ENCODE results near the gene MINK1. TPM values are rescaled to one million over a fixed set of nuclear protein-coding genes. Genes with fewer than 3 reads are reported as not detected.

MINK1 gene
- total RNA-seq, 1 experiment from 2014 or later, result 7.4 TPM

Other genes starting within 250 kb of the MINK1 start
- 0.08 TPM in 1 of 2 replicates, not detected in the other for gene SMTNL2, start 248.8 kb upstream of the MINK1 start, total RNA-seq (2014; rRNA removed; shearing (Covaris generic))
- not detected in 2 replicates for gene ALOX15, start 191.7 kb upstream of the MINK1 start, total RNA-seq (2014; rRNA removed; shearing (Covaris generic))
- gene PELP1, start 129.2 kb upstream of the MINK1 start, total RNA-seq (2014; rRNA removed; shearing (Covaris generic)), result 4.1 and 4.4 TPM in 2 replicates
- gene ARRB2, start 122.7 kb upstream of the MINK1 start, total RNA-seq (2014; rRNA removed; shearing (Covaris generic)), result 2.4 and 4.1 TPM in 2 replicates
- 15.8 and 24.0 TPM in 2 replicates for gene MED11, start 101.9 kb upstream of the MINK1 start, total RNA-seq (2014; rRNA removed; shearing (Covaris generic))
- gene ZMYND15, start 93.5 kb upstream of the MINK1 start, total RNA-seq (2014; rRNA removed; shearing (Covaris generic)), result not detected in 2 replicates
- gene CXCL16, start 93.4 kb upstream of the MINK1 start, total RNA-seq (2014; rRNA removed; shearing (Covaris generic)), result 1.5 and 7.3 TPM in 2 replicates
- gene TM4SF5, start 61.5 kb upstream of the MINK1 start, total RNA-seq (2014; rRNA removed; shearing (Covaris generic)), result not detected in 2 replicates
- not detected in 2 replicates for gene VMO1, start 47.0 kb upstream of the MINK1 start, total RNA-seq (2014; rRNA removed; shearing (Covaris generic))
- not detected in 2 replicates for gene GLTPD2, start 44.4 kb upstream of the MINK1 start, total RNA-seq (2014; rRNA removed; shearing (Covaris generic))
- 186 and 232 TPM in 2 replicates for gene PSMB6, start 37.2 kb upstream of the MINK1 start, total RNA-seq (2014; rRNA removed; shearing (Covaris generic))
- 5.0 and 11.7 TPM in 2 replicates for gene PLD2, start 26.2 kb upstream of the MINK1 start, total RNA-seq (2014; rRNA removed; shearing (Covaris generic))
- gene C17orf107, start 66.2 kb downstream of the MINK1 start, total RNA-seq (2014; rRNA removed; shearing (Covaris generic)), result 0.08 TPM in 1 of 2 replicates, not detected in the other
- 0.04 and 0.14 TPM in 2 replicates for gene CHRNE, start 69.8 kb downstream of the MINK1 start, total RNA-seq (2014; rRNA removed; shearing (Covaris generic))
- gene GP1BA, start 98.9 kb downstream of the MINK1 start, total RNA-seq (2014; rRNA removed; shearing (Covaris generic)), result not detected in 2 replicates
- gene SLC25A11, start 106.7 kb downstream of the MINK1 start, total RNA-seq (2014; rRNA removed; shearing (Covaris generic)), result 64.1 and 70.8 TPM in 2 replicates
- gene RNF167, start 106.9 kb downstream of the MINK1 start, total RNA-seq (2014; rRNA removed; shearing (Covaris generic)), result 15.1 and 17.3 TPM in 2 replicates
- 738 and 894 TPM in 2 replicates for gene PFN1, start 115.2 kb downstream of the MINK1 start, total RNA-seq (2014; rRNA removed; shearing (Covaris generic))
- gene ENO3, start 117.8 kb downstream of the MINK1 start, total RNA-seq (2014; rRNA removed; shearing (Covaris generic)), result 1.7 and 4.7 TPM in 2 replicates
- gene SPAG7, start 134.5 kb downstream of the MINK1 start, total RNA-seq (2014; rRNA removed; shearing (Covaris generic)), result 24.0 and 32.2 TPM in 2 replicates
- 0.90 and 0.97 TPM in 2 replicates for gene CAMTA2, start 154.3 kb downstream of the MINK1 start, total RNA-seq (2014; rRNA removed; shearing (Covaris generic))
- 0.23 and 0.39 TPM in 2 replicates for gene INCA1, start 164.2 kb downstream of the MINK1 start, total RNA-seq (2014; rRNA removed; shearing (Covaris generic))
- gene KIF1C, start 164.6 kb downstream of the MINK1 start, total RNA-seq (2014; rRNA removed; shearing (Covaris generic)), result 9.9 and 13.0 TPM in 2 replicates
- not detected in 2 replicates for gene SLC52A1, start 202.1 kb downstream of the MINK1 start, total RNA-seq (2014; rRNA removed; shearing (Covaris generic))
- gene ZFP3, start 245.1 kb downstream of the MINK1 start, total RNA-seq (2014; rRNA removed; shearing (Covaris generic)), result 0.04 and 0.14 TPM in 2 replicates

Data from H4 (cell line).